ENCODE results near the gene SSX2IP. TPM values are rescaled to one million over a fixed set of nuclear protein-coding genes. Genes with fewer than 3 reads are reported as not detected.

SSX2IP gene
- total RNA-seq, 1 donor from 2014 or later = 6.1 TPM

DNA sequence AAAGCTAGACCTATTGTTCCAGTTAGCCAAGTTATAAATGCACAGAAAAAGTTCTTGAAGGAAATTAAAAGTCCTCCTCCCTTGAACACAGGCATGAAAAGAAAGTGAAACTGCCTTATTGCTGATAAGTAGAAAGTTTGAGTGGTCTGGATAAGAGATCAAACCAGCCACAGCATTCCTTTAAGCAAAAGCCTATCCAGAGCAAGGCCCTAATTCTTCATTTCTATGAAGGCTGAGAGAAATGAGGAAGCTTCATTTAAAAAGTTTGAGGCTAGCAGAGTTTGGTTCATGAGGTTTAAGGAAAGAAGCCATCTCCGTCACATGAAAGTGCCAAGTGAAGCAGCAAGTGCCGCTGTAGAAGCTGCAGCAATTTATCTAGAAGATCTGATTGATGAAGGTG is 2.7 kb upstream of the SSX2IP start:
- H3K9me3 Mint-ChIP-seq (ENCODE audit: low read depth) = peaks cover 4% of the 10 kb centered on the region
- H3K27me3 Mint-ChIP-seq (ENCODE audit: low read depth) = no peaks in the 10 kb centered on the region
- TF ChIP-seq CTCF (IDR thresholded peaks at IDR 0.05) = no peak
- H3K27ac Mint-ChIP-seq (ENCODE audit: unreplicated experiment) = no peak overlapping the region
- H3K36me3 Mint-ChIP-seq (ENCODE audit: low read depth) = no peaks in the 10 kb centered on the region
- DNase-seq (ENCODE audit: low spot score) = no peak
- H3K4me1 Mint-ChIP-seq (ENCODE audit: low read depth) = peaks cover 30% of the 10 kb centered on the region
- H3K4me3 Mint-ChIP-seq (ENCODE audit: unreplicated experiment) = no peak overlapping the region

DNA sequence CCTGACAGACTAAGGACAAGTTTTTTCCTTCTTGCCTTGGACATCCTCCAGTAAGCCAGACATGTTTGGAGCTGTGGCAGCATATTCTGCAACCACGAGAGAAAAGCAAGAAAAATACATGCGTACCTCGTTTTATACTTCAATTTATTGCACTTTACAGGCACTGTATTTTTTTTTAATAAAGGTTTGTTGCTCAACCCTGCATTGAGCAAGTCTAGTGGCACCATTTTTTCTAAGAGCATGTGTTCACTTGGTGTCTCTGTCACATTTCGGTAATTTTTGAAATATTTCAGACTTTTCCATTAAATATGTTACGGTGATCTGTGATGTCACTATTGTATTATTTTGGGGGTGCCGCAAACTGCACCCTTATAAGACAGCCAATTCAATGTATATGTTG is 2.1 kb upstream of the SSX2IP start:
- H3K9me3 Mint-ChIP-seq (ENCODE audit: low read depth) = peaks cover 4% of the 10 kb centered on the region
- TF ChIP-seq CTCF (IDR thresholded peaks at IDR 0.05) = no peak
- DNase-seq (ENCODE audit: low spot score) = no peak
- H3K4me1 Mint-ChIP-seq (ENCODE audit: low read depth) = peaks cover 28% of the 10 kb centered on the region
- H3K36me3 Mint-ChIP-seq (ENCODE audit: low read depth) = no peaks in the 10 kb centered on the region
- H3K4me3 Mint-ChIP-seq (ENCODE audit: unreplicated experiment) = no peak overlapping the region
- H3K27me3 Mint-ChIP-seq (ENCODE audit: low read depth) = no peaks in the 10 kb centered on the region
- no peak overlapping the region for H3K27ac Mint-ChIP-seq (ENCODE audit: unreplicated experiment)

DNA sequence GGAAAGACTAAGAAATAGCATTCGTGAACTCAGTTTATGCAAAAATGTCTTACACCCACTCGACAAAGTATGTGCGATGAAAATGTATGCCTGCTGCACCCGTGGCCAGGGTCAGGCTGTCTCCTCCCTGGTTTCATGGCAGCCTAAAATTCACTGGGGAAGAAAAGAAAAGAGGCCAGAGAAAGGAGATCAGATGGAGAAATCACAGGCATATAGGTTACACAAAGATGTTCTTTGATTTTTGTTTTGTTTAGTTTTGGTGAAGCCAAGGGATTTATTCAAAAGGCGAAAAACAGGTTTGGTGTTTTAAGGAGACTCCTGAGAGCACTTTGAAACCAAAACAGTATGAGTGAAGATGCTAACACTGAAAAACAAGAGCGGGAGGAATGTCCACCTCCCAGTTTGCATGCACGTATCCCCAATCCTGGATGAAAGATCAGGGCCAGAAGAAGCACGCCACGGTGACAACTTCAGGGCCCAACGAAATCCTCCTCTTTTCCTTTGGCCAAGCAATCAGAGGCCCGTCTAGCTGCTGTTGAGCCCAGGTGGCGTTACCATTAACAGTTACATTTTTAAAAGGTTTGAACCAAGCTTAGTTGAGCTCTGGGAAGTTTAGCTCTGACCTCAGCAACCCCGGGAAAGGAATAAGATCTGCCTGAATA is 992 bp upstream of the SSX2IP start:
- peaks cover 27% of the 10 kb centered on the region for H3K4me1 Mint-ChIP-seq (ENCODE audit: low read depth)

GRCh38 chr1:84689514-84690396 is 506 bp downstream of the SSX2IP start:
- Mint-ChIP-seq H3K27ac (ENCODE audit: unreplicated experiment) (peak overlapping the region; percentile 76), H3K27me3 (ENCODE audit: low read depth) (no peaks in the 10 kb centered on the region), H3K36me3 (ENCODE audit: low read depth) (no peaks in the 10 kb centered on the region), H3K4me3 (ENCODE audit: unreplicated experiment) (peak overlapping the region; percentile 81), H3K9me3 (ENCODE audit: low read depth) (peaks cover 4% of the 10 kb centered on the region), H3K4me1 (ENCODE audit: low read depth) (peaks cover 33% of the 10 kb centered on the region)
- TF ChIP-seq CTCF (IDR thresholded peaks at IDR 0.05) = peak; percentile 75
- peak; percentile 83 for DNase-seq (ENCODE audit: low spot score)

More for the DNA sequence above, 992 bp upstream of the SSX2IP start:
- Mint-ChIP-seq H3K9me3 (ENCODE audit: low read depth) (peaks cover 4% of the 10 kb centered on the region), H3K27me3 (ENCODE audit: low read depth) (no peaks in the 10 kb centered on the region), H3K4me3 (ENCODE audit: unreplicated experiment) (peak overlapping the region; percentile 81), H3K36me3 (ENCODE audit: low read depth) (no peaks in the 10 kb centered on the region), H3K27ac (ENCODE audit: unreplicated experiment) (peak overlapping the region; percentile 53)
- no peak for DNase-seq (ENCODE audit: low spot score)
- TF ChIP-seq CTCF (IDR thresholded peaks at IDR 0.05) = no peak

- no peak overlapping the region for H3K4me3 Mint-ChIP-seq (ENCODE audit: unreplicated experiment)
- DNase-seq (ENCODE audit: low spot score) = no peak
Observed at GRCh38 chr1:84688463-84689061, 1.7 kb downstream of the SSX2IP start.

More at GRCh38 chr1:84688463-84689061, 1.7 kb downstream of the SSX2IP start:
- no peak overlapping the region for H3K27ac Mint-ChIP-seq (ENCODE audit: unreplicated experiment)
- H3K4me1 Mint-ChIP-seq (ENCODE audit: low read depth) = peaks cover 33% of the 10 kb centered on the region
- no peaks in the 10 kb centered on the region for H3K36me3 Mint-ChIP-seq (ENCODE audit: low read depth)
- no peak for TF ChIP-seq CTCF (IDR thresholded peaks at IDR 0.05)
- no peaks in the 10 kb centered on the region for H3K27me3 Mint-ChIP-seq (ENCODE audit: low read depth)
- H3K9me3 Mint-ChIP-seq (ENCODE audit: low read depth) = no peaks in the 10 kb centered on the region
